Measurements from ENCODE around the gene DCAF5.

DNA sequence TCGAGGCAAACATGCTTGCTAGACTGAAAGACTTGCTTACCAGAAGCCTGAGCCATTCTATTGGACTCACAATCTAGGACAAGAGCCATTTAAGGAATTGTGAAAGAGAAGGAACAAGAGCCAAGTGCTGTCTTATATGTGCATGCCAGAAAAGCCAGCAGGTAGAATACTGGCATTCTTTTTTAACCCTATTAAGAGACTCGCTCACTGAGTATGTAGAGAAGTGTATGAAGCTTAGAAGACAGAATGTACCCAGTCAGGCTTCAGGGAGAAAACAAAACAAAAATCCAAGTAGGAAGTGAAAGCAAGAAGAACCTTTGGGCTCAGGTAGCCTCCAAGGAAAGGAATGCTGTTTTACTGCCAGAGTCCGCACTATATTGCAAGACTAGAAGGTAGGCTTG is 65.9 kb downstream of the DCAF5 start:
- TF ChIP-seq SUZ12 (IDR thresholded peaks at IDR 0.05; ENCODE audit: extremely low read depth, insufficient read depth, insufficient read length) (no peak), ZNF274 (IDR thresholded peaks at IDR 0.05; ENCODE audit: low read depth, low read length) (no peak), YY1 (IDR thresholded peaks at IDR 0.05; ENCODE audit: insufficient read depth, insufficient read length) (no peak)

Data from NT2/D1 (cell line).